GM19099 (cell line): Measurements from ENCODE around the gene SLC38A3.

Experiments used
- POLR2A ChIP-seq: IDR thresholded peaks from 3 replicates; pipeline ENCODE4 v1.6.1; 2011; ENCODE audit warnings: low read depth; ENCODE audit not compliant: insufficient read length; ENCODE audit errors: extremely low read depth

The SLC38A3 gene

DNA sequence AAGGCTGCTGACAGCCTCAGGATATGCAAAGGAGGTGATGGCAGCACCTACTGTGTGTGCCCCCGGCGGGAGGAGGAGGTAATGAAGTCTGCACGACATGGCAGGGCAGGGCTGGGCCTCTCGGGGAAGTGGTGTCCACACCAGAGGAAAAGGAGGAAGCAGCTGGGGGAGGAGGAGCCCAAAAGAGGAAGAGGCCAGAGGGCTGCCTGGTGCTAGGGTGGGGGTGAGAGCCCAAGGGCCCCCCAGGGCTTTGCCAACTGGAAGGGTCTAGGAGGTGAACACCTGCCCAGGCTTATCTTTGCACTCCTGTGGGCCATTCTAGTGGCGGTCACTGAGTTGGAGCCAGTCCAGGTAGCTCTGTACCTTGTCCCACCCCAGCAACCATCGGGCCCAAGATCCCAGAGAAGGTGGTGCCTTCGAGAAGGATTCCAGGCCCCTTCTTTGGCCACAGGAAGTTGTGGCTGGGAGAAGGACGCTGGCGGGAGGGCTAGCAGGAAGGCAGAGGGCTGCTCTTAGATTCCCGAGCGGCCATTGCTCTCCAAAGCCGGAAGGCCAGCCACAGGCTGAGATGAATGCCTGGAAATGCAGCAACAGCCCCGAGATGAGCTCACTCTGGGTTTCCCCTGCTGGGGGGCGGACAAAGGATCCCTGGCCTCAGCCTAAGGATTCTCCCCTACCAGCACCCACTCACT lies 37.9 kb downstream of the SLC38A3 start:
- no peak for TF ChIP-seq POLR2A

DNA sequence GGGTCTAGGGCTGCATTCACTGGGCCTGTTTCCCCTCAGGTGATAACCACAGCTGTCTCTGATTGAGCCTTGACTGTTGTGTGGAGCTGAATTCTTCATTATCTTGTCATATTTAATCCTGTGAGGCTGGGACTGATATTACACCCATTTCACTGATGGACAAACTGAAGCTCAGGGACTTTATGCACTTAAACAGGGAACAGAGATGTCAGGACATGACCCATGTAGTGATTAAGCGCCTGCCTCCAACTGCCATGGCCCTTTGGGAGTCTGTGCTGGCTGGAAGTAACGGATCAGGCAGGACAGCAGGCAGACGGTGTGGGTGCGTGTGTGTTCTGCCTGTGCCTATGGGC lies 38.4 kb downstream of the SLC38A3 start:
- TF ChIP-seq POLR2A = no peak

DNA sequence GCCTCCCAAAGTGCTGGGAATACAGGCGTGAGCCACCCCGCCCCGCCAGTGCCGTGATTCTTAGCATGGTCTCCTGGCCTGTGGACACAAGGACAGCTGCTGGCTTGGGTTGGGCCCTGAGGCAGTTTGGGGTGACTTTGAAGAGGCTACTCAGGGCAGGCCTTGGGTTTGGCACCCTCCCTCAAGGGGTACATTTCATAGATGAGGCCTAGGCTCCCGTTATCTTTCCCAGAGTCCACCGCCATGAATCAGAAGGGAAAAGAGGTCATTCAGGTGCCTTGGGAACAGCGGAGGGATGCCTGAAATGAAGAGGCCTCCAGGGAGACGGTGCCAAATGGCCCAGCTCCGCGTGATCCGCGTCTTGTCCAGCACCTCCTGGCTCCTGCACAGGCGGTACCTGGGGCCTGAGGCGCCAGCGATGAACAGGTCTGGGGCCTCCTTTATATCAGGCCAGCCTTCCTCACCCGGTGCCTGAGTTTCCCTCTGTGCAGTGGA lies 40.2 kb downstream of the SLC38A3 start:
- no peak for TF ChIP-seq POLR2A

DNA sequence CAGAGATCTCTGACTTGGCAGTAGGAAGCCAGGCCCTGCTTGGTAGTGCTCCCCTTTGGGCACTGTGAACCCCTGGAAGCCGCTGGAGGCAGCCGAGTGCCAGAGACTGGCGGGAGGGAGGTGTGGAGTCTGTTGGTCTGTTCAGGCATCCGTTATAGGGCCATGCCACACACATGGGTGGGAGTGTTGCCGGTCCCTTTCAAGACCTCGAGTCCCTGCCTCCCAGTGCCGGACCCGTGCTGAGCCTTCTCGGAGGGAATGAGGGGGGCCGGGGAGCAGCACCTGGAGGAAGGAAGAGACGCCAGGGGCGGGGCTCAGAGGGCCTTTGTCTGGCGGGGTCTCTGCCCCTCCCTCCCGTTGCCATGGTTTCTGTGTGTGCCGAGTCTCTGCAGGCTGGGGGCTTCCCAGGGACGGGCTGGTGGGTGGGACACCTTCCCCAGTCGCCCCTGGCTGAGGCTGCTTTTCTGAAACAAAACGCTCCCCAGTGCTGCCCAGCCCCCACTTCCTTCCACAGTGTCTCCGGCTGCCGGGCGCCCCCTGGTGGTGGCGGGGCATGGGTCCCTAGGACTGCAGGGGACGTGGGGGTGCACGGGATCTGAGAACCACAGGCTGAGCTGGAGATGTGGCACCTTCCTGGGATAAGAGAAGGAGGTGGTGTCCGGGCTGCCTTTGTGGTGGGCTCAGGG lies 40.9 kb downstream of the SLC38A3 start:
- TF ChIP-seq POLR2A = no peak

DNA sequence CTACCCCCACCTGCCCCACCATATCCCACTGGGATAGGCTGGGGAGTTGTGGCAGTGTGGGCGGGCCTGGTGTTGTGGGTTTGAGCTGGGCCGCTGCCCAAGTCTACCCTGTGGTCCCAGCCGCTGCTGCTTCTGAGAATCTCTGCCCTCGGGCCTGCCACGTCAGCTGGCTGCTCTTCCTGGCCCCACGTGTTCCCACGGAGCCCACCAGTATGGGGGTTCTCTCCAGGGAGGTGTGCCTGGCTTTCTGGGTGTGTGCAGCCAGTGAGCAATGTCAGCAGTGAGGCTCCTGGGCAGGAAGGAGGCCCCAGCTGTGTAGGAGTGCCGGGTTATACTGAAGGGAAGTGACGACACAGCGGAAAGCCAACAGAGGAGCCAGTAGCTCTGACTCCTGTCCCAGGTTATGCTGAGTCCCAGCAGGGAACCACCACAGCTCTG lies 41.5 kb downstream of the SLC38A3 start:
- no peak for TF ChIP-seq POLR2A

DNA sequence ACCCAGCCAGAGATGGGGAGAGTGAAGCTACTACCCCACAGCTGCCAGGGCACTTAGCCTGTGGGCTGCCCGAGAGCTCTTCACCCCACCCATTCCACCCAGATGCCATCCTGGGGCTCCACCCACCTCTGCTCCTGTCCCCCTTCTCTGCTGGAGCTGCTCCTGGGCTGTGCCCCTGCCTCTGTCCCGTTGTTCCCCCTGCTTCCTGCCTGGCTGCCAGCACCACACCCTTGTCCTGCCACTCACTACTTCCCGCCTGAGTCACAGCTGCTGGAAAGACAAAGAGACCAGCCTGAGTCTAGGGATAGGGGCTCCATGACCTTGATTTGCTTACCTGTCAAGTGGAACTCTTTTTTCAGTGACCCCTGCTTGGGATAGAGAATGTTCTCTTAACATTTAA lies 43.3 kb downstream of the SLC38A3 start:
- no peak for TF ChIP-seq POLR2A

DNA sequence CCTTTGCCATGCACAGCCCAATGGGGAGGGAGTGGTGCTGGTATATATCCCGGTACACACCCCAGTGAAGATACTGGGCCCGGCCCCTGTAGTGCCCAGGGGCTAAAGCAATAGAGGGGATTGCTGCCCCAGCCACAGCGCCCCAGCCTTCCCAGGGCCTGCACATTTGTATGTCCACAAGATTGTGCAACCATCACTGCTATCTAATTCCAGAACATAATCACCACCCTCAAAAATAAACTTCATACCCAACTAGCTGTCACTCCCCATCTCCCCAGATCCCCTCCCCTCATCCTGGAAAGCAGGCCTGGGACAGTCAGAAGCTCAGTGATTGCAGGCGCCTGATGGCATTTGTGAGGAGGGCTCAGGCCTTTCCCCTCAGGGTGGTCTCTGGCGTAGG lies 44.4 kb downstream of the SLC38A3 start:
- no peak for TF ChIP-seq POLR2A

DNA sequence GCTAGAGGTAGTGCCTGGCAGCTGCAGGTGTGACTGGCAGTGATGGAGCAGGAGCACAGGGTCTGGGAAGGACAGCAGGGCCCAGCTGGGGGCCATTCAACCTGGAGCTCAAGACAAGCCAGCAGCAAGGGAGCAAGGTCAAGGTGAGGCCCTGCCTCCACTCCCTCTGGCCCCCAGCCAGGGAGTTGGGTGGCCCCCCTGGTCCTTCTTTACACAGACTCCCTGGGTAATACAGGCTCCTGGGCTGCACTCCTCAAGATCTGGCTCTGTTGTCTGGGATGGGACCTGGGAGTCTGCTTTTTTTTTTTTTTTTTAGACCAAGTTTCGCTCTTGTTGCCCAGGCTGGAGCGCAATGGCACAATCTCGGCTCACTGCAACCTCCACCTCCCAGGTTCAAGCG lies 45.4 kb downstream of the SLC38A3 start:
- no peak for TF ChIP-seq POLR2A

DNA sequence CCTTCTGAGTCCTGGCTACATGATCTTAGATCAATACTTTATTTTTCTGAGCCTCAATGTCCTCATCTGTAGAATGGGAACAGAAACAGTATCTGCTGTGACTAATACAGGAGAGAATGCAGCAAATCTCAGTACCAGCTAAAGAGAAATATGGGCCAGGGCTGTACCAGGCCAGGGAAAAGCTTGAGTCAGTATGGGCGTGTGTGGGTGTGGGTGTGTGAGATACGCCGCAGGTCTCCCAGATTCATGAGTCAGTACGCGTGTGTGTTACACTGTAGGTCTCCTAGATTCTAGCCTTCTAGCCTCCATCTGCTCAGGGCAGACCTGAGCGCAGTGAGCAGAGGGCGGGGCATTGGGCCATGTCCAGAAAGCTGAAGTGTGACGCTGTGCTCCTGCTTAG lies 46.1 kb downstream of the SLC38A3 start:
- TF ChIP-seq POLR2A = no peak

DNA sequence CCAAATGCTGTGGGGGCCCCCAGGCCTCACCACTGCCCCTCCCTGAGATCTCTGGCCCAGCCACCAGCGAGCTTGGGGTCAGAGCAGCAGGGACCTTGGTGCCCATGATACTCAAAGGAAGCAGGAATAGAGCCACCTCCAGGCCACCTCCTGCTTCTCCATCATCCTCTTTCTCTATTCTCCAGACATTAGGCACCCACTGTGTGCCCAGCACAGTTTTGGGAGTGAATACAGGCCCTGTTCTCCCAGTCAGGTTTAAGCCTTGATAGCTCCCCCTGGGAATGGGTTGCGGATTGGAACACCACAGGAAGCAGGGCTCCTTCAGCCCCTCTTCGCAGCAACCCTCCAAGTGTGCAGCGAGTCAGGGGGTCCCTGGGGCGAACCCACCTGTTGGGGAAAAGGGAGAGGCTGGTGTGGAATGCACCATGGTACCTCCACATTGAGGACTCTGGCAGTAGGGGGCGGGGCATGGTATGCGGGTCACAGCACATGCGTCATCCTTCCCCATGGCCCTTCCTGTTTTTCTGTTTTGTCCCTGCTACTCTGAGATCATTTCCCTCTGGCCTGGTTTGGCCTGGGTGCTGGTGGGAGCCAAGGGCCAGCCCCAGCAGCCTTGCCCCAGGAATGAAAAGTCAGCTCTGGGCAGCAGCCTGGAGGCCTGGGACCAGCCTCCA lies 49.6 kb downstream of the SLC38A3 start:
- no peak for TF ChIP-seq POLR2A

DNA sequence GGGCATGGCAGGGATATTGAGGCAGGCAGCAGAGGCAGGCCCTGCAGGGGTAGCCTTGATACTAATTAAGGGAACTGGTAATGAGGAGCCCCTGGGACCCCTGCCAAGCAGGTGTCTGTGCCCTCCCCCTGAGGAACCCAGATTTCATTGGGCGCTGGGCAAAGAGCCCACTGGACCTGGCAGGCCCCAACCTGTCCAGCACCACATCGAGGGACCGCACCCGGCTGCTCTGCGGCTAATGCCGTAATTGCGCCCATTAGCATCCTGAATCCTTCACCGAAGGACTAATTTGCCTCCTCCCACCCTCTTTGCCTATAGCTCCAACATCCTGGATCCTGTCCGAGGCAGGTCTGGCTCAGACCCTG lies 50.2 kb downstream of the SLC38A3 start:
- no peak for TF ChIP-seq POLR2A

DNA sequence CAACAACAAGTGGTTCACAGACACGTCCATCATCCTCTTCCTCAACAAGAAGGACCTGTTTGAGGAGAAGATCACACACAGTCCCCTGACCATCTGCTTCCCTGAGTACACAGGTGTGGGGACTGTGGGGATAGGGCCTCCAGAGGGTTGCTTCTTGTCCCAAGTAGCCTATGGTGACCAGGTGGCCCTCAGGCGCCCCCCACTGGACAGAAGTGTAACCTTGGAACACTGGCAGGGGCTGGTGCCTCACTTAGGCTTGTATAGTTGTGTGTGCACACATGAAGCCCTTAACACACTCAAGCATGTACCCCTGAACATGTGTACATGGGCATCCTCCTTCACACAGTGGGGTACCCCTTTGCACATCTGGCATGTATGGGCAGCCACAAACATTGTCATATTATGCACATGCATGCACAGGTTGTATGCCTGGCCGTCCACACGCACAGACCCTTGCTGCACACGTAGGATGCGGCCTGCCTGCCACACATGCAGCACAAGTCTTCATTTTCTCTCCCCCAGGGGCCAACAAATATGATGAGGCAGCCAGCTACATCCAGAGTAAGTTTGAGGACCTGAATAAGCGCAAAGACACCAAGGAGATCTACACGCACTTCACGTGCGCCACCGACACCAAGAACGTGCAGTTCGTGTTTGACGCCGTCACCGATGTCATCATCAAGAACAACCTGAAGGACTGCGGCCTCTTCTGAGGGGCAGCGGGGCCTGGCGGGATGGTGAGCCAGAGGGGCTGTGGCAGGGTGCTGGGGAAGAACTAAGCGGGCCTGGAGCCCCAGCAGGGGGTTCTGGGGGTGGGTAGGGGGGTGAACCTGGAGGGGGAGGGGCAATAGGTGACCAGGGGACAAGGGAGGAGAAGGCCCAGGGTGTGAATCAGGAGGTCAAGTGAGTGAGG lies 52.2 kb downstream of the SLC38A3 start:
- no peak for TF ChIP-seq POLR2A

DNA sequence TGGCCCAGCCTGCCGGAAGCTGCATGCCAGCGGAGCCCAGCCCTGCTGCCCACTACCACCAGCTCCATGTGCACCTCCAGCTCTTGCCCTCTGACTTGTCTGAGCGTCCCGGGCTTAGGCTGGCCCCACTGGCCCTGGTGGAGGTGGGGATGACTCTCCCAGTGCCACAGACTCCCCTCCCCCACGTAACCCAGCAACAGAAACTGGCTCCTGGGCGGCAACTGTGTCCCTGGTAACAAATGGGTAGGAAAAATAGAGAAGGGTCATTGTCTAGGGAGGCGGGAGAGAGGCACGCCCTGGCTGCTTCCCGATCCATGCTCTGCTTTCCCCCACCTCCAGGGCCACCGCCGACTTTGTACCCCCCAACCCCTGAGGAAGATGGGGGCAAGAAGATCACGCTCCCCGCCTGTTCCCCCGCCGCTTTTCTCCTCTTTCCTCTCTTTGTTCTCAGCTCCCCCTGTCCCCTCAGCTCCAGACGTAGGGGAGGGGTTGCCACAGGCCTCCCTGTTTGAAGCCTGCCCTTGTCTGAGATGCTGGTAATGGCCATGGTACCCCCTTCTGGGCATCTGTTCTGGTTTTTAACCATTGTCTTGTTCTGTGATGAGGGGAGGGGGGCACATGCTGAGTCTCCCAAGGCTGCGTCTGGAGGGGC lies 53.1 kb downstream of the SLC38A3 start:
- TF ChIP-seq POLR2A = no peak

DNA sequence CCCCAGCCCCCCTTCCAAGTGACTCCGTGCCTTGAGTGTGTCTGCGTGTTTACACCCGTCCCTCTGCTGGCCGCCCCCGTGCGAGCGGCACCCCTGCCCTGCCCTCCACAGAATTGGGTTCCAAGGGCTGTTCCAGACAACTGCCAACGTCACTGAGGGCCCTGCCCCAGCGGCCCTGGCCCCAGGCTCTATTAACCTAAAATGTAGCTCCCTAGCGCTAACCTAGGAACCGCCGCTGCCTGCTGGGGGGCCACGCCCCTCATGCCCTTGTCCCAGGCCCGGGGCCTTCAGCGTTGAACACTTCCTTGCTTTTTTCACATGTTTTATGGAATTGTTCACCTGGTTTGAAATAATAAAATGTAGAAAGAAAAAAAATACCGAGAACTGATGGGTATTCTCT lies 53.9 kb downstream of the SLC38A3 start:
- TF ChIP-seq POLR2A = no peak
